NCI-H187 treated with DMSO at 0.1 percent for 48 hours (cell line): Measurements from ENCODE around the gene DMXL1.
A peak's percentile ranks its signal among the peaks of the same experiment; 100 is the strongest.
"Not testable (repeated sequence)": the region's sequence is repeated elsewhere in the genome, so short reads cannot be mapped to it uniquely, and the experiment has no call there.

Experiments
- DNase-seq: peaks from one replicate; lab custom pipeline; 2025; lab: John Stamatoyannopoulos, UW

Gene DMXL1

GRCh38 chr5:119063579-119064379 lies 7.1 kb upstream of the DMXL1 start:
- no peak for DNase-seq

GRCh38 chr5:119067450-119067849 lies 3.4 kb upstream of the DMXL1 start:
- no peak for DNase-seq

GRCh38 chr5:119070578-119070827 lies 384 bp upstream of the DMXL1 start:
- DNase-seq: peak; percentile 87

- no peak for DNase-seq
Observed at GRCh38 chr5:119071561-119071995, 691 bp downstream of the DMXL1 start.

- no peak for DNase-seq
Observed at GRCh38 chr5:119072496-119072895, 1.6 kb downstream of the DMXL1 start.

GRCh38 chr5:119073746-119074337 lies 3.0 kb downstream of the DMXL1 start:
- not testable (repeated sequence) for DNase-seq

GRCh38 chr5:119074419-119074818 lies 3.5 kb downstream of the DMXL1 start:
- DNase-seq: no peak

GRCh38 chr5:119075269-119075668 lies 4.4 kb downstream of the DMXL1 start:
- not testable (repeated sequence) for DNase-seq

GRCh38 chr5:119076080-119076479 lies 5.2 kb downstream of the DMXL1 start:
- DNase-seq: no peak

GRCh38 chr5:119077444-119077843 lies 6.6 kb downstream of the DMXL1 start:
- no peak for DNase-seq

- DNase-seq: no peak
Observed at GRCh38 chr5:119078071-119078846, 7.4 kb downstream of the DMXL1 start.

GRCh38 chr5:119078861-119079260 lies 8.0 kb downstream of the DMXL1 start:
- DNase-seq: no peak

GRCh38 chr5:119079318-119079921 lies 8.5 kb downstream of the DMXL1 start:
- no peak for DNase-seq

GRCh38 chr5:119080936-119081335 lies 10.0 kb downstream of the DMXL1 start:
- no peak for DNase-seq

GRCh38 chr5:119082691-119083090 lies 11.8 kb downstream of the DMXL1 start:
- no peak for DNase-seq

GRCh38 chr5:119083679-119084078 lies 12.8 kb downstream of the DMXL1 start:
- no peak for DNase-seq

GRCh38 chr5:119088438-119088837 lies 17.6 kb downstream of the DMXL1 start:
- no peak for DNase-seq

GRCh38 chr5:119095611-119096010 lies 24.7 kb downstream of the DMXL1 start:
- no peak for DNase-seq

GRCh38 chr5:119105971-119106370 lies 35.1 kb downstream of the DMXL1 start:
- DNase-seq: no peak

GRCh38 chr5:119112151-119112550 lies 41.3 kb downstream of the DMXL1 start:
- no peak for DNase-seq

GRCh38 chr5:119117237-119117636 lies 46.4 kb downstream of the DMXL1 start:
- no peak for DNase-seq

GRCh38 chr5:119118000-119118399 lies 47.1 kb downstream of the DMXL1 start:
- DNase-seq: no peak

GRCh38 chr5:119120893-119121292 lies 50.0 kb downstream of the DMXL1 start:
- DNase-seq: no peak
